Neural cell (in vitro differentiated cells): Measurements from ENCODE around the gene RYK. TPM values are rescaled to one million over a fixed set of nuclear protein-coding genes. Genes with fewer than 3 reads are reported as not detected.

Source experiments
- H2AFZ ChIP-seq: fragments of 200-600, 300-800 bp; sonication (generic), shearing (Covaris generic); 2 replicates; pipeline ENCODE4 v1.6.0; 2014; ENCODE audit warnings: low read depth, mild to moderate bottlenecking, antibody characterized with exemption, low read length, moderate library complexity
- H3F3A ChIP-seq: fragments of 200-600 bp; shearing (Covaris generic); 2 replicates; pipeline ENCODE4 v1.6.1; 2016; ENCODE audit warnings: mild to moderate bottlenecking, moderate library complexity, mixed read lengths, antibody characterized with exemption, low read length; ENCODE audit not compliant: insufficient read depth, poor library complexity, severe bottlenecking
- H3K27ac ChIP-seq: fragments of 200-600, 300-800 bp; sonication (generic), shearing (Covaris generic); 2 replicates; pipeline ENCODE4 v1.5.1; 2014; ENCODE audit warnings: mild to moderate bottlenecking, low read length, moderate library complexity
- H3K27me3 ChIP-seq: fragments of 300-800, 200-600 bp; sonication (generic), shearing (Covaris generic); 2 replicates; pipeline ENCODE4 v1.6.0; 2014; ENCODE audit warnings: mild to moderate bottlenecking, low read depth, low read length, moderate library complexity; ENCODE audit not compliant: insufficient read depth
- H3K36me3 ChIP-seq: fragments of 300-800, 200-600 bp; sonication (generic), shearing (Covaris generic); 2 replicates; pipeline ENCODE4 v1.5.1; 2014; ENCODE audit warnings: mild to moderate bottlenecking, antibody characterized with exemption, low read length, moderate library complexity; ENCODE audit not compliant: insufficient read depth
- H3K4me2 ChIP-seq: fragments of 300-800, 200-600 bp; sonication (generic), shearing (Covaris generic); 2 replicates; pipeline ENCODE4 v1.6.0; 2014; ENCODE audit warnings: mild to moderate bottlenecking, low read length
- H3K4me3 ChIP-seq: fragments of 300-800, 200-600 bp; sonication (generic), shearing (Covaris generic); 2 replicates; pipeline ENCODE4 v1.5.1; 2014; ENCODE audit warnings: mild to moderate bottlenecking, low read length, moderate library complexity
- H3K79me2 ChIP-seq: fragments of 200-600 bp; shearing (Covaris generic); replicated peaks from 2 replicates; pipeline ENCODE4 v1.6.0; 2014; ENCODE audit warnings: mild to moderate bottlenecking, low read length, moderate library complexity; ENCODE audit not compliant: insufficient read depth
- H3K9ac ChIP-seq: fragments of 300-800, 200-600 bp; sonication (generic), shearing (Covaris generic); 2 replicates; pipeline ENCODE4 v1.6.1; 2016; ENCODE audit warnings: mild to moderate bottlenecking, low read length, mixed read lengths
- H3K9me2 ChIP-seq: fragments of 200-600 bp; shearing (Covaris generic); 2 replicates; pipeline ENCODE4 v1.6.1; 2016; ENCODE audit warnings: mild to moderate bottlenecking, low read length, mixed read lengths; ENCODE audit not compliant: insufficient read depth
- H3K9me3 ChIP-seq: fragments of 200-600, 300-800 bp; sonication (generic), shearing (Covaris generic); 2 replicates; pipeline ENCODE4 v1.6.1; 2016; ENCODE audit warnings: mild to moderate bottlenecking, mixed run types, low read length, moderate library complexity, mixed read lengths
- H4K20me1 ChIP-seq: fragments of 200-600 bp; shearing (Covaris generic); 2 replicates; pipeline ENCODE4 v1.6.1; 2016; ENCODE audit warnings: mild to moderate bottlenecking, mixed run types; ENCODE audit not compliant: insufficient read depth
- EP300 ChIP-seq: fragments of 450-650 bp; conservative IDR thresholded peaks from 2 replicates; pipeline ENCODE4 v1.6.1; 2014; ENCODE audit warnings: antibody characterized with exemption, mild to moderate bottlenecking, moderate library complexity; ENCODE audit not compliant: poor library complexity, severe bottlenecking
- EZH2 ChIP-seq: fragments of 200-600, 300-800 bp; shearing (Covaris generic), sonication (generic); IDR thresholded peaks from 2 replicates; pipeline ENCODE4 v1.6.1; 2014; ENCODE audit warnings: antibody characterized with exemption, low read length, borderline replicate concordance, mild to moderate bottlenecking; ENCODE audit not compliant: insufficient read depth, poor library complexity, severe bottlenecking
- MXI1 ChIP-seq: fragments of 450-650 bp; conservative IDR thresholded peaks from 2 replicates; pipeline ENCODE4 v1.6.1; 2014; ENCODE audit warnings: antibody characterized with exemption, mild to moderate bottlenecking; ENCODE audit not compliant: poor library complexity, severe bottlenecking
- POLR2AphosphoS5 ChIP-seq: IDR thresholded peaks from 2 replicates; pipeline ENCODE4 v1.6.1; 2012
- RAD21 ChIP-seq: fragments of 450-650 bp; conservative IDR thresholded peaks from 2 replicates; pipeline ENCODE4 v1.6.1; 2014; ENCODE audit warnings: antibody characterized with exemption, mild to moderate bottlenecking, moderate library complexity
- REST ChIP-seq: IDR thresholded peaks from 2 replicates; pipeline ENCODE4 v1.6.1; 2012; ENCODE audit warnings: borderline replicate concordance
- SMC3 ChIP-seq: fragments of 450-650 bp; conservative IDR thresholded peaks from 2 replicates; pipeline ENCODE4 v1.6.1; 2014; ENCODE audit warnings: antibody characterized with exemption, mild to moderate bottlenecking, moderate library complexity; ENCODE audit not compliant: poor library complexity
- TAF1 ChIP-seq: IDR thresholded peaks from 2 replicates; pipeline ENCODE4 v1.6.1; 2012; ENCODE audit warnings: low read depth
- polyA plus RNA-seq: library from polyadenylated mRNA; depleted of rRNA; stranded (reverse); fragments of >200 nt; gene quantifications from 2 replicates; pipeline ENCODE4 v1.2.3, GENCODE V29; 2014
- TF ChIP-seq, protein P1 (sequence below): fragments of 450-650 bp; IDR thresholded peaks from 2 replicates; pipeline ENCODE4 v1.5.1; 2014; ENCODE audit warnings: antibody characterized with exemption, mild to moderate bottlenecking, moderate library complexity; ENCODE audit not compliant: poor library complexity, severe bottlenecking

Gene RYK
- polyA plus RNA-seq, 1 donor from 2014 or later: 68.6 TPM

DNA sequence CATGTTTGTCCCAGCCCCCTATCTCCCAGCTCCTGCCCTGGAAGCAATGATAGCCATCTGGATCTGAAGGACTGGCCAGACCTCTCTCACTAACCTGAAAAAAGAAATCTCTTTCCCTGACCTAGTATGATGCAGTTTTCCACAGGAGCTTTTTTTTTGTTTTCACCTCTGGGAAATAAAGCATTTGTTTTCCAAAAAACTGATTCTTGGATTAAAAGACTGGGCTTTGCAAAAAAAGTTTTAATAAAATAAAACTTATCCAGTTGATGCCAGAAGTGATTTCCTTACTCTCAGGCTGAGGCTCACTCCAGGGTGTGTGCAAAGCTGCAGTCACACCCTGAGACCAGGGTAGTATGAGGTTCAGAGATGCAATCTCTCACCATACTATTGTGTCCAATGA lies 104.0 kb downstream of the RYK start:
- H3K4me2 ChIP-seq: no peak overlapping the region
- no peak overlapping the region for H3K9ac ChIP-seq
- no peaks in the 10 kb centered on the region for H3K9me3 ChIP-seq
- no peaks in the 10 kb centered on the region for H3K79me2 ChIP-seq
- H2AFZ ChIP-seq: no peak overlapping the region
- H3K4me3 ChIP-seq: no peak overlapping the region
- TF ChIP-seq EP300 (no peak), MXI1 (no peak), RAD21 (no peak)
- TF ChIP-seq, protein P1, sequence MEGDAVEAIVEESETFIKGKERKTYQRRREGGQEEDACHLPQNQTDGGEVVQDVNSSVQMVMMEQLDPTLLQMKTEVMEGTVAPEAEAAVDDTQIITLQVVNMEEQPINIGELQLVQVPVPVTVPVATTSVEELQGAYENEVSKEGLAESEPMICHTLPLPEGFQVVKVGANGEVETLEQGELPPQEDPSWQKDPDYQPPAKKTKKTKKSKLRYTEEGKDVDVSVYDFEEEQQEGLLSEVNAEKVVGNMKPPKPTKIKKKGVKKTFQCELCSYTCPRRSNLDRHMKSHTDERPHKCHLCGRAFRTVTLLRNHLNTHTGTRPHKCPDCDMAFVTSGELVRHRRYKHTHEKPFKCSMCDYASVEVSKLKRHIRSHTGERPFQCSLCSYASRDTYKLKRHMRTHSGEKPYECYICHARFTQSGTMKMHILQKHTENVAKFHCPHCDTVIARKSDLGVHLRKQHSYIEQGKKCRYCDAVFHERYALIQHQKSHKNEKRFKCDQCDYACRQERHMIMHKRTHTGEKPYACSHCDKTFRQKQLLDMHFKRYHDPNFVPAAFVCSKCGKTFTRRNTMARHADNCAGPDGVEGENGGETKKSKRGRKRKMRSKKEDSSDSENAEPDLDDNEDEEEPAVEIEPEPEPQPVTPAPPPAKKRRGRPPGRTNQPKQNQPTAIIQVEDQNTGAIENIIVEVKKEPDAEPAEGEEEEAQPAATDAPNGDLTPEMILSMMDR: no peak
- no peak overlapping the region for H3K27ac ChIP-seq
- H3K27me3 ChIP-seq: no peaks in the 10 kb centered on the region
- H3K36me3 ChIP-seq: no peaks in the 10 kb centered on the region
- H3K9me2 ChIP-seq: no peaks in the 10 kb centered on the region
- H4K20me1 ChIP-seq: no peaks in the 10 kb centered on the region
- H3F3A ChIP-seq: no peaks in the 10 kb centered on the region

GRCh38 chr3:134145183-134145582 lies 105.5 kb downstream of the RYK start:
- H3K9me3 ChIP-seq: no peaks in the 10 kb centered on the region
- H3K9me2 ChIP-seq: no peaks in the 10 kb centered on the region
- TF ChIP-seq TAF1 (no peak), REST (no peak)
- TF ChIP-seq, protein P1: no peak
- no peaks in the 10 kb centered on the region for H3F3A ChIP-seq
- H3K27ac ChIP-seq: no peak overlapping the region
- H3K36me3 ChIP-seq: no peaks in the 10 kb centered on the region
- no peak overlapping the region for H3K4me3 ChIP-seq
- no peak overlapping the region for H3K9ac ChIP-seq
- no peak overlapping the region for H2AFZ ChIP-seq
- no peaks in the 10 kb centered on the region for H4K20me1 ChIP-seq
- no peak overlapping the region for H3K4me2 ChIP-seq
- no peaks in the 10 kb centered on the region for H3K27me3 ChIP-seq
- no peaks in the 10 kb centered on the region for H3K79me2 ChIP-seq

GRCh38 chr3:134144694-134145093 lies 106.0 kb downstream of the RYK start:
- no peak for TF ChIP-seq REST
- no peak for TF ChIP-seq SMC3
- TF ChIP-seq EP300: no peak
- no peak for TF ChIP-seq EZH2
- TF ChIP-seq POLR2AphosphoS5: no peak
- TF ChIP-seq MXI1: no peak
- no peak for TF ChIP-seq RAD21
- Histone ChIP-seq H3K9me3 (no peaks in the 10 kb centered on the region), H3K79me2 (no peaks in the 10 kb centered on the region), H3F3A (no peaks in the 10 kb centered on the region), H3K4me2 (no peak overlapping the region), H3K36me3 (no peaks in the 10 kb centered on the region), H3K27ac (no peak overlapping the region), H2AFZ (no peak overlapping the region), H4K20me1 (no peaks in the 10 kb centered on the region), H3K9ac (no peak overlapping the region), H3K27me3 (no peaks in the 10 kb centered on the region), H3K9me2 (no peaks in the 10 kb centered on the region), H3K4me3 (no peak overlapping the region)
